Neural crest cell (in vitro differentiated cells): ENCODE results near the gene CCDC7. TPM values are rescaled to one million over a fixed set of nuclear protein-coding genes. Genes with fewer than 3 reads are reported as not detected.
"Not testable (repeated sequence)": the region's sequence is repeated elsewhere in the genome, so short reads cannot be mapped to it uniquely, and the experiment has no call there.

Experiments
- DNase-seq: peaks from one replicate; pipeline ENCODE4 v3.0.0; 2021; ENCODE audit warnings: low read depth, mixed read lengths, low spot score
- H3K27ac Mint-ChIP-seq: one replicate; pipeline ENCODE4 v1.8.0; 2021; ENCODE audit warnings: mild to moderate bottlenecking, mixed read lengths; ENCODE audit not compliant: unreplicated experiment
- H3K27me3 Mint-ChIP-seq: 2 replicates; pipeline ENCODE4 v1.8.0; 2021; ENCODE audit warnings: low read depth, mild to moderate bottlenecking, mixed read lengths
- H3K36me3 Mint-ChIP-seq: 2 replicates; pipeline ENCODE4 v1.8.0; 2021; ENCODE audit warnings: low read depth, mild to moderate bottlenecking, mixed read lengths
- H3K4me1 Mint-ChIP-seq: 2 replicates; pipeline ENCODE4 v1.8.0; 2021; ENCODE audit warnings: mixed read lengths
- H3K4me3 Mint-ChIP-seq: one replicate; pipeline ENCODE4 v1.8.0; 2021; ENCODE audit warnings: mild to moderate bottlenecking, mixed read lengths
- H3K9me3 Mint-ChIP-seq: 2 replicates; pipeline ENCODE4 v1.8.0; 2021; ENCODE audit warnings: mixed read lengths
- CTCF ChIP-seq: fragments of 200-600 bp; sonication (generic); conservative IDR thresholded peaks from 2 replicates; pipeline ENCODE4 v1.5.0; 2021; ENCODE audit warnings: antibody characterized with exemption, mild to moderate bottlenecking
- total RNA-seq: library from RNA; stranded (reverse); gene quantifications from 2 replicates; pipeline ENCODE4 v1.2.1, GENCODE V29; 2021

The CCDC7 gene
- total RNA-seq, 1 donor from 2014 or later, result 5.2 TPM

DNA sequence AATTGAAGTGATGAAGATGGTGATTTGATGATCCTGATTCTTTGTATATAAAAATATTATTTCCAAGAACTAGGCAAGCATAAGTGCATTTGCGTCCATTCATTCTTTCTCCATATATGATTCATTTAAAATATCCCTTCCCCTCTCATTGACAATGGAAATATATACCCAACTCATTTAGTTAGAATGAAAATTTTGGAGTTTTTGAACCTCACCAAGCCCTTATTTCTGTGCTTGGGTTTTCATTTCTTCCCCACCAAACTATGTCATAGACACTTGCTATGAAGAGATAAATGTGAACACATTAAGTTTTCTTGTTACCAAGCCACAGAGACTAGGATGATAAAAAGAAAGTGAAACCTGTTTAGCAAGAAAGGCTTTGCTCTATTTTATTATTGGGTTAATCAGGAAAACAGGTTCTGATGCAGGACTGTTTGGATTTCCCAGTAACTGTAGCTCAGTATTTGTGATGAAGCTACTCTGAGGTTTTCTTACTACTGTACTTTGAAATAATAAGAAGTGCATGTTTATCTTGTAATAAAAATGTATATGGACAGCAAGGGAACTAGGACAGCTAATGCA is 443.8 kb downstream of the CCDC7 start:
- no peaks in the 10 kb centered on the region for H3K27me3 Mint-ChIP-seq

DNA sequence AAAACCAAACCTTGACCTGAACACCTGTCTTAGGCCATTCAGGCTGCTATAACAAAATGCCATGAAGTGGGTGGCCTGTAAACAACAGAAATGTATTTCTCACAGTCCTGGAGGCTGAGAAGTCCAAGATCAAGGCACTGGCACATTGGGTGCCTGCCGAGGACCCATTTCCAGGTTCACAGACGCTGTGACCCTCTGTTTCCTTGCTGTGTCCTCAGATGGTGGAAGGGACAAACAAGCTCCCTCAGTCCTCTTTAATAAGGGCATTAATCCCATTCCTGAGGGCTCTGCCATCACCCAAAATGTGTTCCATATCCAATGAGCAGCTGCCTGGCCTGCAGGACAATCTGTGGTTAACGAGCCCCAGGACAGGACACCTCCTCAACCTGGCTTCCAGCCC is 444.5 kb downstream of the CCDC7 start:
- H3K4me3 Mint-ChIP-seq, result no peak overlapping the region
- no peaks in the 10 kb centered on the region for H3K9me3 Mint-ChIP-seq
- no peak for TF ChIP-seq CTCF
- no peak overlapping the region for H3K27ac Mint-ChIP-seq
- peaks cover 8% of the 10 kb centered on the region for H3K4me1 Mint-ChIP-seq
- no peak for DNase-seq
- peaks cover 3% of the 10 kb centered on the region for H3K36me3 Mint-ChIP-seq
- no peaks in the 10 kb centered on the region for H3K27me3 Mint-ChIP-seq

More for the DNA sequence above, 443.8 kb downstream of the CCDC7 start:
- no peak for DNase-seq
- peaks cover under 1% of the 10 kb centered on the region for H3K4me1 Mint-ChIP-seq
- H3K4me3 Mint-ChIP-seq, result no peak overlapping the region
- no peak for TF ChIP-seq CTCF
- no peaks in the 10 kb centered on the region for H3K9me3 Mint-ChIP-seq
- no peak overlapping the region for H3K27ac Mint-ChIP-seq
- peaks cover 3% of the 10 kb centered on the region for H3K36me3 Mint-ChIP-seq

DNA sequence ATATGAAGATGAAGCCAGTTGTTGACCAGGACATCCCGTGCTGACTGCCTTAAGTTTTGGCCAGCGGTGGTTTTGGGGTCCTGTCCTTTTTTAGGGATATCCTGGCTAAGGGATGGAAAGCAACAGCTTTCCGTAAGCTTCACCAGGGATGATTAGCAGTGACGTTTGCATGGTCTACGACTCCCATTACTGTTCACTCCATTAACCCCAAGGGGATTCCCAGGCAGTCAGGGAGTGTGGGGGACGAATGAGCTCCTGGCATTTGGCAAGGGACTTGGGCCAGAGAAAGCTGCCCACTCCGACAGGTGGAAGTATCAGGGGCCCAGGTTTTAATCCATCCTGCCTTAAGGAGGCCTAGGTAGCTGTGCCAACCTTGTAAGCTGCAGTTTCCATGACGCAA is 445.3 kb downstream of the CCDC7 start:
- DNase-seq, result no peak
- Mint-ChIP-seq H3K27ac (no peak overlapping the region), H3K4me3 (no peak overlapping the region), H3K36me3 (peaks cover 4% of the 10 kb centered on the region), H3K4me1 (peaks cover 9% of the 10 kb centered on the region), H3K27me3 (no peaks in the 10 kb centered on the region), H3K9me3 (no peaks in the 10 kb centered on the region)
- TF ChIP-seq CTCF, result no peak

- Mint-ChIP-seq H3K4me3 (no peak overlapping the region), H3K9me3 (no peaks in the 10 kb centered on the region), H3K27me3 (no peaks in the 10 kb centered on the region), H3K36me3 (peaks cover 16% of the 10 kb centered on the region), H3K4me1 (peaks cover 9% of the 10 kb centered on the region), H3K27ac (peak overlapping the region; percentile 76)
- DNase-seq, result no peak
- TF ChIP-seq CTCF, result no peak
Measured at GRCh38 chr10:32893434-32893833, 447.5 kb downstream of the CCDC7 start.

- Mint-ChIP-seq H3K27ac (no peak overlapping the region), H3K4me3 (no peak overlapping the region), H3K4me1 (peaks cover 9% of the 10 kb centered on the region), H3K36me3 (peaks cover 19% of the 10 kb centered on the region), H3K9me3 (no peaks in the 10 kb centered on the region), H3K27me3 (no peaks in the 10 kb centered on the region)
- DNase-seq, result no peak
- no peak for TF ChIP-seq CTCF
Measured at GRCh38 chr10:32893916-32894664, 448.1 kb downstream of the CCDC7 start.

- not testable (repeated sequence) for H3K9me3 Mint-ChIP-seq, DNase-seq
Measured at GRCh38 chr10:32895200-32895968, 449.4 kb downstream of the CCDC7 start.

More at GRCh38 chr10:32895200-32895968, 449.4 kb downstream of the CCDC7 start:
- H3K4me1 Mint-ChIP-seq, H3K27me3 Mint-ChIP-seq, H3K27ac Mint-ChIP-seq, H3K4me3 Mint-ChIP-seq: not testable (repeated sequence)
- peaks cover 19% of the 10 kb centered on the region for H3K36me3 Mint-ChIP-seq
